K562 (cell line): ENCODE measurements around the gene FPR1. TPM values are rescaled to one million over a fixed set of nuclear protein-coding genes. Genes with fewer than 3 reads are reported as not detected.

Experiments
- CCAR2 ChIP-seq: fragments of 200-400 bp; formaldehyde crosslinking; IDR thresholded peaks from 2 replicates; pipeline ENCODE4 v1.6.1; 2017; ENCODE audit warnings: mild to moderate bottlenecking, low read depth, low read length
- ELF1 ChIP-seq: fragments of 200-800 bp; sonication (Bioruptor generic); IDR thresholded peaks from 2 replicates; pipeline ENCODE4 v1.6.1; 2016; ENCODE audit warnings: missing genetic modification characterization, missing compliant biosample characterization
- ELF2 ChIP-seq: fragments of 250-450 bp; sonication (Bioruptor Pico); IDR thresholded peaks from 2 replicates; pipeline ENCODE4 v1.5.0; 2021; ENCODE audit warnings: mild to moderate bottlenecking
- JUN ChIP-seq, 2 experiments: sonication (generic) in 1 of 2; formaldehyde crosslinking in 1 of 2; IDR thresholded peaks; 2 replicates each; pipeline versions ENCODE4 v1.6.1 to v1.8.0; 2012 to 2022; ENCODE audit warnings: borderline replicate concordance in 2 of 2, mild to moderate bottlenecking in 2 of 2, improper control_type of control experiment in 1 of 2, low read depth in 1 of 2, low read length in 1 of 2, missing genetic modification reagents in 1 of 2
- JUNB ChIP-seq: fragments of 450-650 bp; formaldehyde crosslinking; conservative IDR thresholded peaks from 2 replicates; pipeline ENCODE4 v1.4.0; 2020; ENCODE audit warnings: mild to moderate bottlenecking
- KLF16 ChIP-seq: IDR thresholded peaks from 2 replicates; pipeline ENCODE4 v1.6.1; 2016; ENCODE audit warnings: antibody characterized with exemption
- MTA1 ChIP-seq: fragments of 450-650 bp; IDR thresholded peaks from 2 replicates; pipeline ENCODE4 v1.6.1; 2017; ENCODE audit warnings: borderline replicate concordance
- NCOA2 ChIP-seq, 2 experiments: fragments of 450-650 bp; IDR thresholded peaks; 2 replicates each; pipeline ENCODE4 v1.6.1; 2018; ENCODE audit warnings: mild to moderate bottlenecking in 2 of 2, moderate library complexity in 1 of 2; ENCODE audit not compliant: partially characterized antibody in 2 of 2
- NFATC3 ChIP-seq: fragments of 450-650 bp; IDR thresholded peaks from 2 replicates; pipeline ENCODE4 v1.6.1; 2017; ENCODE audit warnings: mild to moderate bottlenecking
- NFYB ChIP-seq: IDR thresholded peaks from 2 replicates; pipeline ENCODE4 v1.6.1; 2011; ENCODE audit warnings: mild to moderate bottlenecking, moderate library complexity; ENCODE audit not compliant: insufficient read length; ENCODE audit errors: extremely low read depth
- POLR2B ChIP-seq: fragments of 450-650 bp; IDR thresholded peaks from 2 replicates; pipeline ENCODE4 v1.6.1; 2018; ENCODE audit warnings: low read depth; ENCODE audit not compliant: partially characterized antibody
- PTBP1 ChIP-seq: fragments of 200-400 bp; formaldehyde crosslinking; IDR thresholded peaks from 2 replicates; pipeline ENCODE4 v1.6.1; 2017; ENCODE audit warnings: low read depth, low read length
- SRSF1 ChIP-seq: fragments of 200-400 bp; formaldehyde crosslinking; IDR thresholded peaks from 2 replicates; pipeline ENCODE4 v1.6.1; 2017; ENCODE audit warnings: mild to moderate bottlenecking, low read depth, low read length, moderate library complexity
- ZNF436 ChIP-seq: fragments of 250-450, 450-650 bp; sonication (Bioruptor Pico); formaldehyde crosslinking; IDR thresholded peaks from 2 replicates; pipeline ENCODE4 v1.7.0; 2020; ENCODE audit warnings: mild to moderate bottlenecking
- polyA plus RNA-seq, 8 experiments: library from polyadenylated mRNA; depleted of rRNA in 4 of 8; stranded (reverse) in 5 of 8; unstranded in 3 of 8; fragments of >200 nt; fragmentation: Nextera tagmentation in 2 of 8; fragmentation: Illumina TruSeq in 1 of 8; extraction: Ambion mirVana in 2 of 8; extraction: Trizol in 1 of 8; gene quantifications; 2 replicates each; pipeline versions ENCODE4 v1.2.1 to v1.2.3, GENCODE V29; 2011 to 2014; ENCODE audit warnings: inconsistent platforms in 1 of 8, missing spikeins in 1 of 8
- total RNA-seq, 7 experiments: library from RNA; depleted of rRNA in 6 of 7; stranded (reverse); fragments of >200 nt in 6 of 7; fragmentation: Illumina TruSeq in 2 of 7; extraction: Trizol in 2 of 7; gene quantifications; 2 replicates each; pipeline versions ENCODE4 v1.2.1 to v1.2.3, GENCODE V29; 2011 to 2021; ENCODE audit warnings: low replicate concordance in 1 of 7
- TF ChIP-seq, protein P1 (sequence below): fragments of 450-650 bp; formaldehyde crosslinking; IDR thresholded peaks from 2 replicates; pipeline ENCODE4 v1.4.0; 2020; ENCODE audit warnings: mild to moderate bottlenecking, moderate library complexity
- TF ChIP-seq, protein P2 (sequence below): fragments of 450-650 bp; IDR thresholded peaks from 2 replicates; pipeline ENCODE4 v1.6.1; 2016; ENCODE audit warnings: low read depth
- TF ChIP-seq, protein P3 (sequence below), 2 experiments: fragments of 200-800 bp in 1 of 2; sonication (Bioruptor generic) in 1 of 2; sonication (generic) in 1 of 2; formaldehyde crosslinking in 1 of 2; IDR thresholded peaks in 1 of 2; conservative IDR thresholded peaks in 1 of 2; 2 replicates each; pipeline versions ENCODE4 v1.5.0 to v1.6.1; 2016 to 2020; ENCODE audit warnings: missing compliant biosample characterization in 1 of 2, missing genetic modification characterization in 1 of 2, missing genetic modification reagents in 1 of 2

The FPR1 gene
- total and polyA plus RNA-seq, 9 of the 15 experiments (the other 6 are each of a cell fraction or from before 2014, with no cell fraction given), result 0.06 to 0.25 (median 0.14) TPM; not detected in 4

DNA sequence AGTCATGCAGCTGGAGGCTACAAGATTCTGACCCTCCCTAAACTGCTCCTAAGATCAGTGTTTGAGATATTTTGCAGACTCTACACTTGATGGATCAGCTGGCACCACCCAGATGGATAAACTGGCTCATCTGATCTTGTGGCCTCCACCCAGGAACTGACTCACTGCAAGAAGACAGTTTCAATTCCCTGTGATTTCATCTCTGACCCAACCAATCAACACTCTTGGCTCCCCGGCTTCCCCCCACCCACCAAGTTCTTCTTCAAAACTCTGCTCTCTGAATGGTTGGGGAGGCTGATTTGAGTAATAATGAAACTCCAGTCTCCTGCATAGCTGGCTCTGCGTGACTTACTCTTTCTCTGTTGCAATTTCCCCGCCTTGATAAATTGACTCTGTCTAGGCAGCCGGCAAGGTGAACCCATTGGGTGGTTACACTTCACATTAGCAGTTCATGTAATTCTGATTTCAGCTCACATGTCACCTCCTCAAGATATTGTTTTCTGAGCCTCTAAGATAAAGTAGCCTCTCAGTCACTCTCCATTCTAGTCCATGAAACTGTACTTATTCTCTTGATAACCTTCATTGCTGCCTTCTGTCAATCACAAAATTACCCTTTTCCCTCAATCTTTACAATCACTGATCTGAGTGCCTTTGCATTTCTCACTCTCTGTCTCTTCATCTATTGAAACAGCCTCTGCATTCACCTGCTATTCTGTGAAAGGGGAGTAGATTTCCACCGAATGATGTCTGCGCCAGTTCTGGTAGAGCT is 33.4 kb upstream of the FPR1 start (continued):
- TF ChIP-seq JUN (IDR thresholded peaks at IDR 0.05; ENCODE audit: borderline replicate concordance, low read depth, low read length) (peak; percentile 63; the same call in 1 of the 2 replicates), JUN (CRISPR knock-in tag; IDR thresholded peaks at IDR 0.05; ENCODE audit: borderline replicate concordance) (no peak), CCAR2 (no peak), NFATC3 (no peak), KLF16 (peak; percentile 60), NFYB (peak; percentile 75), ELF2 (no peak), POLR2B (no peak), ELF1 (no peak), JUNB (no peak), SRSF1 (no peak), NCOA2 (IDR thresholded peaks at IDR 0.05; ENCODE audit: partially characterized antibody in 2 of 2) (no peak), MTA1 (no peak), PTBP1 (no peak), ZNF436 (CRISPR knock-in tag) (no peak)
- TF ChIP-seq, protein P1, sequence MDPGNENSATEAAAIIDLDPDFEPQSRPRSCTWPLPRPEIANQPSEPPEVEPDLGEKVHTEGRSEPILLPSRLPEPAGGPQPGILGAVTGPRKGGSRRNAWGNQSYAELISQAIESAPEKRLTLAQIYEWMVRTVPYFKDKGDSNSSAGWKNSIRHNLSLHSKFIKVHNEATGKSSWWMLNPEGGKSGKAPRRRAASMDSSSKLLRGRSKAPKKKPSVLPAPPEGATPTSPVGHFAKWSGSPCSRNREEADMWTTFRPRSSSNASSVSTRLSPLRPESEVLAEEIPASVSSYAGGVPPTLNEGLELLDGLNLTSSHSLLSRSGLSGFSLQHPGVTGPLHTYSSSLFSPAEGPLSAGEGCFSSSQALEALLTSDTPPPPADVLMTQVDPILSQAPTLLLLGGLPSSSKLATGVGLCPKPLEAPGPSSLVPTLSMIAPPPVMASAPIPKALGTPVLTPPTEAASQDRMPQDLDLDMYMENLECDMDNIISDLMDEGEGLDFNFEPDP, result no peak
- TF ChIP-seq, protein P2, sequence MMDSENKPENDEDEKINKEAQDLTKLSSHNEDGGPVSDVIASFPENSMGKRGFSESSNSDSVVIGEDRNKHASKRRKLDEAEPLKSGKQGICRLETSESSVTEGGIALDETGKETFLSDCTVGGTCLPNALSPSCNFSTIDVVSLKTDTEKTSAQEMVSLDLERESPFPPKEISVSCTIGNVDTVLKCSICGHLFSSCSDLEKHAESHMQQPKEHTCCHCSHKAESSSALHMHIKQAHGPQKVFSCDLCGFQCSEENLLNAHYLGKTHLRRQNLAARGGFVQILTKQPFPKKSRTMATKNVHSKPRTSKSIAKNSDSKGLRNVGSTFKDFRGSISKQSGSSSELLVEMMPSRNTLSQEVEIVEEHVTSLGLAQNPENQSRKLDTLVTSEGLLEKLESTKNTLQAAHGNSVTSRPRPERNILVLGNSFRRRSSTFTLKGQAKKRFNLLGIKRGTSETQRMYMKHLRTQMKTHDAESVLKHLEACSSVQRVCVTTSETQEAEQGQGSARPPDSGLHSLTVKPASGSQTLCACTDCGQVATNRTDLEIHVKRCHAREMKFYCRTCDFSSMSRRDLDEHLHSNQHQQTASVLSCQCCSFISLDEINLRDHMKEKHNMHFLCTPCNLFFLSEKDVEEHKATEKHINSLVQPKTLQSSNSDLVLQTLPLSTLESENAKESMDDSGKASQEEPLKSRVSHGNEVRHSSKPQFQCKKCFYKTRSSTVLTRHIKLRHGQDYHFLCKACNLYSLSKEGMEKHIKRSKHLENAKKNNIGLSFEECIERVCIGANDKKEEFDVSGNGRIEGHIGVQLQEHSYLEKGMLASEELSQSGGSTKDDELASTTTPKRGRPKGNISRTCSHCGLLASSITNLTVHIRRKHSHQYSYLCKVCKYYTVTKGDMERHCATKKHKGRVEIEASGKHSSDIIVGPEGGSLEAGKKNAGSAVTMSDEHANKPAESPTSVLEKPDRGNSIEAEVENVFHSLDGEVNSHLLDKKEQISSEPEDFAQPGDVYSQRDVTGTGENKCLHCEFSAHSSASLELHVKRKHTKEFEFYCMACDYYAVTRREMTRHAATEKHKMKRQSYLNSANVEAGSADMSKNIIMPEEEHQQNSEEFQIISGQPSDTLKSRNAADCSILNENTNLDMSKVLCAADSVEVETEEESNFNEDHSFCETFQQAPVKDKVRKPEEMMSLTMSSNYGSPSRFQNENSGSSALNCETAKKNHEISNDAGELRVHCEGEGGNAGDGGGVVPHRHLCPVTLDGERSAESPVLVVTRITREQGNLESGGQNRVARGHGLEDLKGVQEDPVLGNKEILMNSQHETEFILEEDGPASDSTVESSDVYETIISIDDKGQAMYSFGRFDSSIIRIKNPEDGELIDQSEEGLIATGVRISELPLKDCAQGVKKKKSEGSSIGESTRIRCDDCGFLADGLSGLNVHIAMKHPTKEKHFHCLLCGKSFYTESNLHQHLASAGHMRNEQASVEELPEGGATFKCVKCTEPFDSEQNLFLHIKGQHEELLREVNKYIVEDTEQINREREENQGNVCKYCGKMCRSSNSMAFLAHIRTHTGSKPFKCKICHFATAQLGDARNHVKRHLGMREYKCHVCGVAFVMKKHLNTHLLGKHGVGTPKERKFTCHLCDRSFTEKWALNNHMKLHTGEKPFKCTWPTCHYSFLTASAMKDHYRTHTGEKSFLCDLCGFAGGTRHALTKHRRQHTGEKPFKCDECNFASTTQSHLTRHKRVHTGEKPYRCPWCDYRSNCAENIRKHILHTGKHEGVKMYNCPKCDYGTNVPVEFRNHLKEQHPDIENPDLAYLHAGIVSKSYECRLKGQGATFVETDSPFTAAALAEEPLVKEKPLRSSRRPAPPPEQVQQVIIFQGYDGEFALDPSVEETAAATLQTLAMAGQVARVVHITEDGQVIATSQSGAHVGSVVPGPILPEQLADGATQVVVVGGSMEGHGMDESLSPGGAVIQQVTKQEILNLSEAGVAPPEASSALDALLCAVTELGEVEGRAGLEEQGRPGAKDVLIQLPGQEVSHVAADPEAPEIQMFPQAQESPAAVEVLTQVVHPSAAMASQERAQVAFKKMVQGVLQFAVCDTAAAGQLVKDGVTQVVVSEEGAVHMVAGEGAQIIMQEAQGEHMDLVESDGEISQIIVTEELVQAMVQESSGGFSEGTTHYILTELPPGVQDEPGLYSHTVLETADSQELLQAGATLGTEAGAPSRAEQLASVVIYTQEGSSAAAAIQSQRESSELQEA, result no peak
- TF ChIP-seq, protein P3, sequence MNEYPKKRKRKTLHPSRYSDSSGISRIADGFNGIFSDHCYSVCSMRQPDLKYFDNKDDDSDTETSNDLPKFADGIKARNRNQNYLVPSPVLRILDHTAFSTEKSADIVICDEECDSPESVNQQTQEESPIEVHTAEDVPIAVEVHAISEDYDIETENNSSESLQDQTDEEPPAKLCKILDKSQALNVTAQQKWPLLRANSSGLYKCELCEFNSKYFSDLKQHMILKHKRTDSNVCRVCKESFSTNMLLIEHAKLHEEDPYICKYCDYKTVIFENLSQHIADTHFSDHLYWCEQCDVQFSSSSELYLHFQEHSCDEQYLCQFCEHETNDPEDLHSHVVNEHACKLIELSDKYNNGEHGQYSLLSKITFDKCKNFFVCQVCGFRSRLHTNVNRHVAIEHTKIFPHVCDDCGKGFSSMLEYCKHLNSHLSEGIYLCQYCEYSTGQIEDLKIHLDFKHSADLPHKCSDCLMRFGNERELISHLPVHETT (CRISPR knock-in tag; conservative IDR thresholded peaks at IDR 0.05 in 1 of 2, IDR thresholded peaks at IDR 0.05 in 1 of 2), result peak in 1 of 2 experiments; percentile 55; a peak in 1 of 4 replicates
